ENCODE measurements around the gene C2CD4C. TPM values are rescaled to one million over a fixed set of nuclear protein-coding genes. Genes with fewer than 3 reads are reported as not detected.

C2CD4C gene, protein sequence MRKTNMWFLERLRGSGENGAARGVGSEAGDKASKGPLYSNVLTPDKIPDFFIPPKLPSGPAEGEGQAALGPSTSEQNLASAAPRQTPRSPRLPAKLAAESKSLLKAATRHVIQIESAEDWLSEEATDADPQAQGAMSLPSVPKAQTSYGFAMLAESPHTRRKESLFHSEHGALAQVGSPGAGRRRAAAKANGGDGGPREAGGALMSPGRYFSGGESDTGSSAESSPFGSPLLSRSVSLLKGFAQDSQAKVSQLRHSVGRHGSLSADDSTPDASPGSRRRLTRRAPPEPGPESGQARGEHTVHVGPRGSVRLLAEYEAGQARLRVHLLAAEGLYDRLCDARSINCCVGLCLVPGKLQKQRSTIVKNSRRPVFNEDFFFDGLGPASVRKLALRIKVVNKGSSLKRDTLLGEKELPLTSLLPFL
- 14.7 TPM for total RNA-seq

DNA sequence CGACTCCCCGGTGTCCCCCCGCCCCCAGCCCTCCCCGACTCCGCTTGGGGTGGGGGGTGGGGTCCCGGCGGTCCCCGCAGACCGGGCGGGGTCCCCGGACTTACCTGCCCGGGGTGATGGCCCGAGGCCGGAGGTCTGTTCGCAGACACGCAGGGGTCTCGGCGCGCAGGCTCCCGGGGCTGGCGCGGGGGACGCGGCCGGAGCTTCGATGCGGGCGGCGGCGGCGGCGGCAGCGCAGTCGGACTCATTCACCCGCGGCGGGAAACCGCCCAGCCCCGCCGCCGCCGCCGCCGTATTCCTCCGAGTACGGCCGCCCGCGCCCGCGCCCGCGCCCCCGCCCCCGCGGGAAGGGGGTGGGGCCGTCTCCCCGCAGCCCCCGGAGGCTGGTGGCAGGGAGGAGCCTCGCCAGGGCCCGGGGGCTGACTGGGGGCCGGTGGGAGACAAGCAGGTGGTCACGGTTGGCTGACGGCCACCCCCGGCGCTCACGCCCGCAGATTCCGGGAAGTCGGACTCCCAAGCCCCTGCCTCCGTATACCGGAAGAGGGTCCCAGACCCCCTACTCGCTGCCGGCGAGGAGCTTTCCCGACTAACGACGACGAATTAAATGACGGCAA lies at the start of gene C2CD4C:
Gene C2CD4C, minus strand, starts transcription at position 246 of the 614 bp plus-strand sequence. CDS start 786 bp downstream, outside the sequence.

Small RNAs within 50 kb of the gene (small RNA-seq; reads per million reads assigned to genes)
- not detected for gene RNA5SP462 (ENCODE audit: low replicate concordance)

Other genes starting within 250 kb of the C2CD4C start
- gene PLPP2, start 117.7 kb downstream of the C2CD4C start, total RNA-seq: 0.63 TPM
- 11.0 TPM for gene MIER2, start 64.4 kb downstream of the C2CD4C start, total RNA-seq
- gene SHC2, start 51.9 kb upstream of the C2CD4C start, total RNA-seq: 18.2 TPM
- 0.63 TPM for gene MADCAM1, start 87.3 kb upstream of the C2CD4C start, total RNA-seq
- gene TPGS1, start 98.3 kb upstream of the C2CD4C start, total RNA-seq: 18.8 TPM
- 41.6 TPM for gene CDC34, start 122.6 kb upstream of the C2CD4C start, total RNA-seq
- not detected for gene GZMM, start 134.9 kb upstream of the C2CD4C start, total RNA-seq
- 101 TPM for gene BSG, start 163.4 kb upstream of the C2CD4C start, total RNA-seq
- gene HCN2, start 180.7 kb upstream of the C2CD4C start, total RNA-seq: 9.1 TPM
- 21.6 TPM for gene POLRMT, start 224.4 kb upstream of the C2CD4C start, total RNA-seq
- gene FGF22, start 230.7 kb upstream of the C2CD4C start, total RNA-seq: 0.63 TPM

Measured in parietal lobe (tissue), 2 donors.